GM19240 (cell line): Measurements from ENCODE around the gene G3BP1.
"Not testable (repeated sequence)": the region's sequence is repeated elsewhere in the genome, so short reads cannot be mapped to it uniquely, and the experiment has no call there.

Experiments used
- DNase-seq: peaks from one replicate; pipeline ENCODE4 v3.0.0; 2011; ENCODE audit warnings: low spot score; ENCODE audit not compliant: insufficient read length

G3BP1 gene

GRCh38 chr5:151755383-151755782 is 16.4 kb upstream of the G3BP1 start:
- no peak for DNase-seq

GRCh38 chr5:151757233-151758140 is 14.3 kb upstream of the G3BP1 start:
- no peak for DNase-seq

- DNase-seq, result no peak
These were observed 13.7 kb upstream of the G3BP1 start for GRCh38 chr5:151758141-151758429.

- DNase-seq, result peak; percentile 76
These were observed 13.1 kb upstream of the G3BP1 start, which contains the start of gene ATOX1 for GRCh38 chr5:151758430-151759241. TSS of gene ATOX1 (minus strand) at chr5:151758631. CDS start at chr5:151758551, 80 bp downstream.

- no peak for DNase-seq
These were observed 7.0 kb upstream of the G3BP1 start for GRCh38 chr5:151764801-151765200.

- no peak for DNase-seq
These were observed 4.8 kb upstream of the G3BP1 start for GRCh38 chr5:151766975-151767374.

- no peak for DNase-seq
These were observed 1.1 kb upstream of the G3BP1 start for GRCh38 chr5:151770383-151771258.

GRCh38 chr5:151772029-151772845 is 483 bp downstream of the G3BP1 start:
- DNase-seq, result no peak

GRCh38 chr5:151772846-151773561 is 1.2 kb downstream of the G3BP1 start:
- no peak for DNase-seq

- DNase-seq, result no peak
These were observed 2.2 kb downstream of the G3BP1 start for GRCh38 chr5:151773951-151774350.

- no peak for DNase-seq
These were observed 3.4 kb downstream of the G3BP1 start for GRCh38 chr5:151775025-151775606.

GRCh38 chr5:151779531-151780125 is 7.9 kb downstream of the G3BP1 start:
- no peak for DNase-seq

- no peak for DNase-seq
These were observed 8.6 kb downstream of the G3BP1 start for GRCh38 chr5:151780348-151780747.

- no peak for DNase-seq
These were observed 9.4 kb downstream of the G3BP1 start for GRCh38 chr5:151781201-151781600.

GRCh38 chr5:151783664-151784063 is 11.9 kb downstream of the G3BP1 start:
- not testable (repeated sequence) for DNase-seq

- no peak for DNase-seq
These were observed 12.4 kb downstream of the G3BP1 start for GRCh38 chr5:151784141-151784540.

GRCh38 chr5:151786468-151786867 is 14.7 kb downstream of the G3BP1 start:
- DNase-seq, result no peak

- DNase-seq, result no peak
These were observed 16.1 kb downstream of the G3BP1 start for GRCh38 chr5:151787817-151788216.

- DNase-seq, result no peak
These were observed 21.6 kb downstream of the G3BP1 start for GRCh38 chr5:151793358-151793757.
